SJSA1 (cell line): Measurements from ENCODE around the gene AQP1. TPM values are rescaled to one million over a fixed set of nuclear protein-coding genes. Genes with fewer than 3 reads are reported as not detected.

Experiments
- DNase-seq, 2 experiments: peaks; one replicate each; pipeline ENCODE4 v3.0.0-alpha.2; 2015 to 2020; ENCODE audit warnings: low spot score in 2 of 2, low read depth in 1 of 2
- H3K27ac ChIP-seq: fragments of 250-450 bp; sonication (Bioruptor Pico); 2 replicates; pipeline ENCODE4 v1.5.1; 2020; ENCODE audit warnings: mild to moderate bottlenecking, moderate library complexity
- H3K27me3 ChIP-seq: fragments of 250-450 bp; sonication (Bioruptor Pico); replicated peaks from 2 replicates; pipeline ENCODE4 v1.5.1; 2020; ENCODE audit warnings: mild to moderate bottlenecking, moderate library complexity
- H3K36me3 ChIP-seq: fragments of 250-450 bp; sonication (Bioruptor Pico); 2 replicates; pipeline ENCODE4 v1.5.1; 2020; ENCODE audit warnings: mild to moderate bottlenecking
- H3K4me1 ChIP-seq: fragments of 250-450 bp; sonication (Bioruptor Pico); replicated peaks from 2 replicates; pipeline ENCODE4 v1.6.1; 2021; ENCODE audit warnings: mild to moderate bottlenecking
- H3K4me3 ChIP-seq: fragments of 250-450 bp; sonication (Bioruptor Pico); 2 replicates; pipeline ENCODE4 v1.5.1; 2020; ENCODE audit warnings: mild to moderate bottlenecking
- H3K9me3 ChIP-seq: fragments of 250-450 bp; sonication (Bioruptor Pico); replicated peaks from 2 replicates; pipeline ENCODE4 v1.5.1; 2020; ENCODE audit warnings: mild to moderate bottlenecking
- total RNA-seq: library from RNA; depleted of rRNA; stranded (reverse); fragments of >200 nt; shearing (Covaris generic); gene quantifications from 2 replicates; pipeline ENCODE4 v1.2.3, GENCODE V29; 2014

AQP1 gene
- total RNA-seq, 1 experiment from 2014 or later, result 0.18 TPM

DNA sequence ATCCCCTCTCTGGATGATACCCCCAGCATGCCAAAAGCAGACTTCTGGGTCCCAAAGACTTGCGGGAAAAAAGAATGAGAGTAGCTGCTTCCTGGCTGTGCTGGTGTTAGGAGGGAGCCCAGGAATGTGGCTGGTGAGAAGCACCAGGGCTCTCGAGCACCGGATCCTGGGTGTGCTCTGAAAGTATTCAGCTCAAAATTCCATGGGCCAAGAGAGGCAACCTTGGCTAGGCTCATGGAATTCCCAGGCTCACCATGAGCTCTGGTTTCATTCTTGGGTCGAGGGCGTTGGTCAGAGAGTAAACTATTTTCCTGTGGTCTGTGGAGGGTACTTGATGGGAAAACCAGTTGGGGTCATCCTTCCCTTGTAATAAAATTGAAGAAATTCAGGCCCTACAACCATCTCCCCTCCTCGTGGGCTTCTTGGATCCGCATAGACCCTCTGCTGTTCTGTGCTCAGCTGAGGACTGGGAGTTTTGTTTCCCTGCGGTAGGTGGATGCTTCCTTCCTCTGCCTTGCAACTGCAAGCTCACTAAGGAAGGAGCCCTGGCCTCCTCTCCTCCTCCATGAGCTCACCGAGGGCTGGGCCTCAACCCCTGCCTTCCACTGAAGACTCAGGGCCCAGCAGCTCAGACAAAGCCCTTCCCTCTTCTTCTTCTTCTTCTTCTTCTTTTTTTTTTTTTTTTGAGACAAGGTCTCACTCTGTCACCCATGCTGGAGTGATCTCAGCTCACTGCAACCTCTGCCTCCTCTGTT lies 34.5 kb upstream of the AQP1 start:
- H3K27ac ChIP-seq, result no peak overlapping the region

DNA sequence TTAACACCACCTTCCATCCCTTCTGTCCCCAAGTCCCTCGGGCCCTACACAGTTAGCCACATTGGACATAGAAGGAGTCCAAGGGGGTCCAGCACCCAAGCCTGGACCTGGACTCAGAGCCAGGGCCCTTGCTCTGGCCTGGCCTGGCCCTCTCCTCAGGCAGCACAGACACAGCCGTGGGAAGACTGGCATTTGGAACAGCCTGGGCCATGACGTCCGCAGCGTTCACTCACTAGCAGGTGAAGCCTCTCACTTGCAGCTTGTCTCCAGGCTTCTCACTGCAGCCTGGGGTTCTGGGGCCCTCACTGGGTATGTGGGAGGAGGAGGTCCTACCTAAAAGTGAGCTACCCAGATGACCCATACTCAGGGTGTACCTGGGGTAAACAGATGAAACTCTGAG lies 33.7 kb upstream of the AQP1 start:
- Histone ChIP-seq H3K4me1 (no peaks in the 10 kb centered on the region), H3K27me3 (no peaks in the 10 kb centered on the region), H3K36me3 (no peaks in the 10 kb centered on the region), H3K4me3 (no peak overlapping the region), H3K9me3 (no peaks in the 10 kb centered on the region), H3K27ac (no peak overlapping the region)
- no peak for DNase-seq

More for the DNA sequence above, 34.5 kb upstream of the AQP1 start:
- no peaks in the 10 kb centered on the region for H3K9me3 ChIP-seq
- no peak for DNase-seq
- no peak overlapping the region for H3K4me3 ChIP-seq
- no peaks in the 10 kb centered on the region for H3K4me1 ChIP-seq
- no peaks in the 10 kb centered on the region for H3K36me3 ChIP-seq
- no peaks in the 10 kb centered on the region for H3K27me3 ChIP-seq

DNA sequence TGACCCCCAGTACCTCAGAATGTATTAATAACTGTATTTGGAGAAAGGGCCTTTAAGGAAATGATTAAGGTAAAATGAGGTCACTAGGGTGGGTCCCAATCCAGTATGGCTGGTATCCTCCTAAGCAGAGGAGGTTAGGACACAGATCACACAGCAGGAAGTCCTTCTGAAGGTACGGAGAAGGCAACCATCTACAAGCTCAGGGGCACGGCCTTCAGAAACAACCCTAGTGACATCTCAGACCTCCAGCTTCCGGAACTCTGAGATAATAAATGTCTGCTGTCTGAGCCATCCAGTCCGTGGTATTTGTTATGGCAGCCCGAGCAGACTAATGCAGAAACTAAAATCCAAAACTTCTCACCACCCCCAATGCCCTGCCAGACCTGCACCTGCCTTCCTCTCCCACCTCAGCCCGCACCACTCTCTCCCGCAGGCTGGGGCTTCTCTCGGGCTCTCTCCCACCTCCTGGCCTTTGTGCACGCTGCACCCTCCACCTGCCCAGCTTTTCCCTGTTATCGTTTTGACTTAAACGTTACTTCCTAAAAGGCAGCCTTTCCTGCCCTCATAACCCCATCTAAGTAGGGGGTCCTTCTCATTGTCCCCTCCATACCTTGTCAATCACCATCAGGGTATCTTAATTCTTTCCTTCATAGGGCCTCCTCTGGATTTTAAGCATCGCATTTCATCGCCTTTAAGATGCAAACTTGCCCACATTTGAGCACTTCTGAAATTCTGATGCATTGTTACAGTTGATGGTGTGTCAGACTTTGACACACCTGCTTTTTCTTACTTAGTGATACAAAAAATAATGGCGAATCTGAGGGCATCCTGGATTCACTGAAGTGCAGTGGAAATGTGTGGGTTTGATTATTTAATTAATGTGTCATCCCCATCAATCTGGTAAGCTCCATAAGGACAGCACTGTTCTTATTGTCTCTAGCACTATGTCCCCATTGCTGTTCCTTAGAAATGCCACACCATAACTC lies 32.2 kb upstream of the AQP1 start:
- no peak overlapping the region for H3K4me3 ChIP-seq
- no peak overlapping the region for H3K27ac ChIP-seq
- H3K9me3 ChIP-seq, result no peaks in the 10 kb centered on the region
- DNase-seq, result no peak
- H3K4me1 ChIP-seq, result no peaks in the 10 kb centered on the region; the same call in 1 of the 2 replicates
- no peaks in the 10 kb centered on the region for H3K36me3 ChIP-seq
- no peaks in the 10 kb centered on the region for H3K27me3 ChIP-seq

DNA sequence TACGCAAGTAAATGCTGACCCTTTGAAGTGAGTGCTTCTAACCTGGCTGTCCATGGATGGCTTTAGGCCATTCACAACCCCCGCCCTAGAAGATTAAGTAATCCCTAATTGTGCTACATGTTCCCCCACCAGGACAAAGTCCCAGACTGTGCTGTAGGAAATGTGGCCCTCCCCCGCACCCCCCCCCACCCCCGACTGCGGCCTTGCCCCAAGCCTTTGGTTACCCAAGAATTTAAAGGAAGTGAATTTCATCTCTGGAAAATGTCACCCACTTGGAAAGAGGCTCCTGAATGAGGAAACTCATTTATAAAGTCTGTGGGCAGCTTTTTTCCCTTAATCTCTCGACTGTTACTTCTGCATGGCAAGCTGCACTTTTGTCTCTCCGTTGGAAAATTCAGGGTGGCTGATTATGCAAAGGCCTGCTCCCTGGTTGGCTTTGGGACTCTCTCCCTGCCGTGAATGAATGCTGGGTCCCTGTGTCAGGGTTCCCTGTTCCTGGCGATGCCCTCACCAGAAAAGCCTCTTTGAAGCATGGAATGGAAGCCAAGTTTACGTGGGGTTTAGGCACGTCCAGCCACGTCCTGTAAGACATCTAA lies 31.4 kb upstream of the AQP1 start:
- Histone ChIP-seq H3K4me1 (peaks cover 7% of the 10 kb centered on the region), H3K27ac (no peak overlapping the region), H3K4me3 (no peak overlapping the region), H3K27me3 (no peaks in the 10 kb centered on the region), H3K9me3 (no peaks in the 10 kb centered on the region), H3K36me3 (no peaks in the 10 kb centered on the region)
- DNase-seq, result no peak

DNA sequence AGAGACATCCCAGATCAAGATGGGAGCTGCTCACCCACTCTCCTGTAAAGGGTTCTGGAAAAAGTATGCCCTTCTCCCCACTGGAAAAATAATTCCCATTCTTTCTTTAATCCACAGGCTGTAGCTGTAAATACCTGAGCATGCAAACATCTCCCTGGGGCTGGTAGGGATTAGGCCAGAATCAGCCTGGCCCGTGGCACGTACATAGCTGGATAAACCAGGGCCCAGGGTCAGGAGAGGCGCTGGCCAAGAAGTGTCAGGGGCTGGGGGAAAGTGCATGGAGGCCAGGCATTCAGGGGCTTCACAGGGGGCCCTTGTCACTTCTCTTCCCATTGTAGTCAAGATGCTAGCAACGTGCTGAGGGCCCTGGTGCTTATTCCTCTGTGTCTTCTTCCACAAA lies 30.7 kb upstream of the AQP1 start:
- Histone ChIP-seq H3K4me1 (peaks cover 13% of the 10 kb centered on the region), H3K9me3 (no peaks in the 10 kb centered on the region), H3K36me3 (no peaks in the 10 kb centered on the region), H3K4me3 (no peak overlapping the region), H3K27ac (no peak overlapping the region), H3K27me3 (no peaks in the 10 kb centered on the region)
- DNase-seq, result no peak

DNA sequence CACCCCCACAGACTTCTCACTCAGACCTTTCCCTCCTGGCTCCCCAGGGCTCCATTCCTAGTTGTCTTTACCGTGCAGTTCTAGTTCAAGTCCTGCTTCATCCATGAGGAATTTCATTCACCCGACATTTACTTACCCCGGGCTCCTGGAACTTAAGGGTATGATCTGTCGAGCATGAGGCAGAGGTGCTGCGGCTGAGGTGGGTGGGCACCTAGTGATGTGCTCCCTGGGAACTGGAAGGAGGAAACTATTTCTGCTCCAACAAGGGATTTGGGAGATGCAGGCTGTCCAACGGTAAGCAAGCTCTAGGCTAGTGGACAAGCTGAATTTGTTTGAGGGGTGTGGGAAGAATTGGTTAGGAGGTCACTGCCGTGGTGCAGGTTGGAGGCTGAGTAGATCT lies 30.2 kb upstream of the AQP1 start:
- Histone ChIP-seq H3K4me3 (no peak overlapping the region), H3K4me1 (peaks cover 13% of the 10 kb centered on the region), H3K9me3 (no peaks in the 10 kb centered on the region), H3K27ac (no peak overlapping the region), H3K36me3 (no peaks in the 10 kb centered on the region), H3K27me3 (no peaks in the 10 kb centered on the region)
- no peak for DNase-seq

DNA sequence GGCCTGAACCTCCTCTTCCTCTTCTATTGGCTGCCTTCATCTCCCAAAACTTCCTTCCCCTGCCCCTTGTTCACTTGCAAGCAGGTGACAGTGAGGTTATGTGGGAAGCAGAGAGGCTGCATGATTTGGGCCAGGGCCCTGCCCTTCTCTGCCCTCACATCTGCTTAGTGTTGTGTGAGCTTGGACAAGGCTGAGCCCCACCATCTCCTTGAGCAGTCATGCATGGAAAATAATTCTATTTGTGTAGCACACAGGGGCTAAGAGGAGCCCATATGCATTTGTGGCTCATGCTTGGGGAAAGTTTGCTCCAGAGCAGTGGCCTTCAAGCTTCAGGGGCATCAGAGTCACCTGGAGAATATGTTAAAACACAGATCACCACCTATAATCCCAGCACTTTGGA lies 26.8 kb upstream of the AQP1 start:
- no peak for DNase-seq
- Histone ChIP-seq H3K9me3 (no peaks in the 10 kb centered on the region), H3K4me3 (no peak overlapping the region), H3K36me3 (no peaks in the 10 kb centered on the region), H3K4me1 (peaks cover 13% of the 10 kb centered on the region), H3K27me3 (peaks cover 4% of the 10 kb centered on the region; the same call in 1 of the 2 replicates), H3K27ac (no peak overlapping the region)

DNA sequence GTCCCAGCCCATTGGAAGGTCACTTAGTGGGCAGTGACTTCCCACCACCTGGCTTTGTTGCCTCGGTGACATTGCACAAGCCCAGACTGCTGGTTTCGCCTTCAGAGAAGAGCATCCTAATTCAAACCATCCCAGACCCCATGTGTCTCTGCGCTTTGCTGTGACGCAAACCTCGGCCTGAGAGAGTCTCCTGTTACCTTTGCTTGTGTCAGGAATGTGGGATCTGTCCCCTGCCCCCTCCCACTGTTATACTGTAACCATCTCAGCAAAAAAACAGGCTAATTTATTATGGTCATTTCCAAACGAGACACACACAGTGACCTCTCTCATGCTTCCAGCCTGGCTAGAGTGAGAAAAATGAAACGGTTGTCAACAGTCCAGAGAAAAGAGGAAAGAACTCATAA lies 25.0 kb upstream of the AQP1 start:
- Histone ChIP-seq H3K27ac (no peak overlapping the region), H3K27me3 (peaks cover 9% of the 10 kb centered on the region; the same call in 1 of the 2 replicates), H3K4me1 (peaks cover 13% of the 10 kb centered on the region), H3K4me3 (no peak overlapping the region), H3K36me3 (no peaks in the 10 kb centered on the region), H3K9me3 (no peaks in the 10 kb centered on the region)
- no peak for DNase-seq

DNA sequence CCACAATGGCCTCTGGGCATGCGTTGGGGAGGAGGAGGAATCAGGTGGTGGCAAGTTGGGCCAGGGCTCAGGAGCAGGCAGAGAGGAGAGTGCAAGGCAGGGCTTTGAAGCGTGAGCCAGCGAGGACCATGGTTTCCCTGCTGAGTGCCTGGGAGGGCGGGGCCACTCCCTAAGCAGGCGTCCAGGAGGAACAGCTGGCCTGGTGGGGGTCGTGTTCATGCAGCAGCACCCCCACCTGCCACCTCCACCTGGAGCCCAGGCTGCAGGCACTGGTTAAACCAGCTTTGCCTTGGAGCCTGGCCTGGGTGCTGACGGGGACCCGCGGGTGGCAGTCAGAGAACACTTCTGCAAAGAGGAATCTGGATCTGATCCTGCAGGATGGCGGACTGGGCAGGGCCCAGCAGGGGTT lies 24.2 kb upstream of the AQP1 start:
- Histone ChIP-seq H3K4me3 (no peak overlapping the region), H3K27ac (no peak overlapping the region), H3K27me3 (peaks cover 9% of the 10 kb centered on the region; the same call in 1 of the 2 replicates), H3K4me1 (peaks cover 13% of the 10 kb centered on the region), H3K9me3 (no peaks in the 10 kb centered on the region), H3K36me3 (no peaks in the 10 kb centered on the region)
- DNase-seq, result no peak

DNA sequence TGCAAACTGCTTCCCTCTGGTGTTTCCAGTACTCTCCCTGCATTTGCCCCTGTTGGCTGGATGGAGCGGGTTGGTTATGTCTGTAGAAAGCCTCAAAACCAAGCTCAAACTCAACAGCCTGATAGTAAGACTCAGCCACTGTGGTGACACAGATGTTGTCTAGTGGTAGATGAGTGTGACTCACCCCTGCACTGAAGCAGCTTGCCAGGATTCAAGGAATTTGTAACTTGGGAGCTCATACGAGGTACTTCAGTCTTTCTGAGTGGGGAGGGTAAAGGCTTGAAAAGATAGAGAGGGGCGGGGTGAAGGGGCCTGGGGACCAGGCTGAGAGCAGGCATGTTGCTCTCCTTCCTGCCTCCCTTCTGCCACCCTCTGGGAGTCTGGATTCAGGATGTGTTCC lies 22.9 kb upstream of the AQP1 start:
- H3K27me3 ChIP-seq, result peaks cover 9% of the 10 kb centered on the region; the same call in 1 of the 2 replicates
- no peak overlapping the region for H3K4me3 ChIP-seq
- DNase-seq, result no peak
- H3K4me1 ChIP-seq, result peaks cover 13% of the 10 kb centered on the region
- no peak overlapping the region for H3K27ac ChIP-seq
- no peaks in the 10 kb centered on the region for H3K36me3 ChIP-seq
- H3K9me3 ChIP-seq, result no peaks in the 10 kb centered on the region

DNA sequence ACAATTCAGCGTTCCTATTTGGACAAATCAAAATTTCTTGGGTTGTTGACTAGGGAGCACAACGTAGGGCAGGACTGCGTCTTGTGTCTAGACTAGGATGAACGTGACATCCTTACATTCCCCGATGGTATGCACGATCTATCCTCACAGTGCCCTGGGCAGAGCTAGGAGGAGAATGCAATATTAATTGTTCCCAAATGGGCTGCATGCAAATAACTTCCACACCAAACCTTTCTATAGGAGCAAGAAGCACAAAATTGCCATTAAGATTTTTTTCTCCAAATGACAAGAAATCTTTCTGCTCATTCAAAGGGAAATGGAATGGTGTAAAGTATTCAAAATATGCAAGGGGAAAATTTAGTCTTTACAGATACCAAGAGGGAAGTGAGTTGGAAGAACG lies 21.4 kb upstream of the AQP1 start:
- no peaks in the 10 kb centered on the region for H3K9me3 ChIP-seq
- DNase-seq, result no peak

DNA sequence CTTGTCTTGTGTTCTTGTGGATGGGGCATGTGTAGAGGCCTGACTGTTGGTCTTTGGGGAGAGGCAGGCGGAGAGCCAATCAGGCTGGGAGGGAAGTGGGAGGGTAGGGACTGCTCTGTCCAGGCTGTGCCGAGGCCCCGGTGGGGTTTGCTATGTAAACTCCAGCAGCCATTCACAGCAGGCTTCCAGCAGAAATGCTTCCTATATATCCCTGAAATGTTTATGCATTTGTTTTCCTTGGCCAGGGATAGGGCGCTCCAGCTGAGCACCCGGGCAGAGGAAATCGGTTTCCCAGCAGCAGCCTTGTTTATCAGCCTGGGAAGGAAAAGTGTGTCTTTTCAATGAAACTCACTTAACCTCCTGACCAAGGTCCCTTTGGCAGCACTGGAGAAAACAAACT lies 18.3 kb upstream of the AQP1 start:
- Histone ChIP-seq H3K9me3 (no peaks in the 10 kb centered on the region), H3K27ac (no peak overlapping the region), H3K27me3 (peaks cover 9% of the 10 kb centered on the region; the same call in 1 of the 2 replicates), H3K36me3 (no peaks in the 10 kb centered on the region), H3K4me1 (no peaks in the 10 kb centered on the region), H3K4me3 (no peak overlapping the region)
- no peak for DNase-seq

More for the DNA sequence above, 21.4 kb upstream of the AQP1 start:
- no peak overlapping the region for H3K4me3 ChIP-seq
- H3K36me3 ChIP-seq, result no peaks in the 10 kb centered on the region
- peaks cover 6% of the 10 kb centered on the region for H3K4me1 ChIP-seq
- H3K27ac ChIP-seq, result no peak overlapping the region
- H3K27me3 ChIP-seq, result peaks cover 9% of the 10 kb centered on the region; the same call in 1 of the 2 replicates

DNA sequence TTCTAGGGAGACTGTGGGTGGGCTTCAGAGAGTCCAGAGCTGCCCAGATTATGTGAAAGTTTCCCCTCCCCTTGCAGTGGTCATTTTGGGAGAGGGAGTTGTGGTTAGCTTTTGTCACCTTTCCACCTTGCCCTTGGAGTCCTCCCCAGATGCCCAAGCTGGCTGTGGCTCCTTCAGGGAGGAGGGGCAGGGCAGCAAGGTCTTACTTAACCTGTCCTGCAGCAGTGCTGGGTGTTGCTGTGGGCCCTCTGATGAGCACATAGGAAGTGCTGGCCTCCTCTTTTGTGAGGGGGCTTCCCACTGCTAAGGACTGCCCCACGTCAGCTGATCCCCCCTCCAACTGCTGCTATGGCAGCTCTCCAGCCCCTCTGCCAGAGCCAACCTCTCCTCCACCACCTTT lies 17.6 kb upstream of the AQP1 start:
- H3K27ac ChIP-seq, result no peak overlapping the region
- peaks cover 9% of the 10 kb centered on the region; the same call in 1 of the 2 replicates for H3K27me3 ChIP-seq
- DNase-seq, result no peak
- H3K9me3 ChIP-seq, result no peaks in the 10 kb centered on the region
- no peak overlapping the region for H3K4me3 ChIP-seq
- no peaks in the 10 kb centered on the region; the same call in 1 of the 2 replicates for H3K4me1 ChIP-seq
- H3K36me3 ChIP-seq, result no peaks in the 10 kb centered on the region
